Vagina (tissue), 2 donors: ENCODE data around the gene KCNG2.

Experiments
- CTCF ChIP-seq, 3 experiments: fragments of 450-650 bp in 2 of 3; fragments of 200-600 bp in 1 of 3; sonication (generic) in 1 of 3; IDR thresholded peaks; one replicate each; pipeline ENCODE4 v1.5.1; 2017 to 2019; ENCODE audit warnings: antibody characterized with exemption in 3 of 3, mild to moderate bottlenecking in 2 of 3, moderate library complexity in 2 of 3
- POLR2A ChIP-seq, 2 donors: fragments of 450-650 bp; IDR thresholded peaks; one replicate each; pipeline ENCODE4 v1.6.1; 2017; ENCODE audit warnings: antibody characterized with exemption in 2 of 2, mild to moderate bottlenecking in 2 of 2, moderate library complexity in 2 of 2
- POLR2AphosphoS5 ChIP-seq, 2 donors: sonication (generic); formaldehyde crosslinking; IDR thresholded peaks; one replicate each; pipeline ENCODE4 v1.9.0; 2017; ENCODE audit warnings: antibody characterized with exemption in 2 of 2, mild to moderate bottlenecking in 2 of 2, low read depth in 1 of 2; ENCODE audit not compliant: insufficient read depth in 1 of 2

- TF ChIP-seq CTCF (IDR thresholded peaks at IDR 0.05) = no peak
- no peak for TF ChIP-seq POLR2AphosphoS5 (IDR thresholded peaks at IDR 0.05; ENCODE audit: insufficient read depth in 1 of 2, low read depth in 1 of 2)
- no peak for TF ChIP-seq POLR2A (IDR thresholded peaks at IDR 0.05)
Measured at GRCh38 chr18:79748321-79749180, 49.2 kb upstream of the KCNG2 start.
